NK-92 treated with Interleukin-12 subunit alpha and Interleukin-12 subunit beta, amount 100 ng/mL, for 24 hours (cell line): ENCODE measurements around the gene GTF3A.

Source experiments
- DNase-seq: peaks from one replicate; lab custom pipeline; 2025; lab: John Stamatoyannopoulos, UW

GTF3A gene

DNA sequence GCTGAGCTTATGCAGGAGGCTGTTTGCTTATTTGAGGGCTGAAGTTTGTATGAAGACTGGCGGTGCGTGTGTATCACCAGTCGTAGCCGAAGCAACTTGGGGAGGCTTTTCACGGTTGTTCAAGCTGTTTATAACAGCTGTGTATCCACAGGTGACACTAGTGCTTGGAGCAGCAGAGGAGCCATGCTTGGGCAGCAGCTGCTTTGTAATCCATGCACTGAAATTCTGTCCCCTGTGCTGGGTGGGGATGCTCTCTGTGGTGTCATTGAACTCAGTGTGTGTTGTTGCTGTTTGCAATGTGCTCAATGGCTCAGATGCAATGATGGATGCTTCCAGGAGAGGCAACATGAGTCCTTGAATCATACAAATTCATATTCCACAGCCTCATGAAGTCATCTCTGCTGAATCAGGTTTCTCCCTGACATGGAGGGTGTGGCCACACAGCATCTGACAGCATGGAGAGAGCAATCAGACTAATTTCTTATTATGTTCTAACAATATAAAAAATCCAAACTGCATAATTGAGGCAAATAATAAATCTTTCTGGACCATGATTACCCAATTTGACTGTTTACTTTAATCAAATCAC is 18.8 kb upstream of the GTF3A start:
- no peak for DNase-seq

DNA sequence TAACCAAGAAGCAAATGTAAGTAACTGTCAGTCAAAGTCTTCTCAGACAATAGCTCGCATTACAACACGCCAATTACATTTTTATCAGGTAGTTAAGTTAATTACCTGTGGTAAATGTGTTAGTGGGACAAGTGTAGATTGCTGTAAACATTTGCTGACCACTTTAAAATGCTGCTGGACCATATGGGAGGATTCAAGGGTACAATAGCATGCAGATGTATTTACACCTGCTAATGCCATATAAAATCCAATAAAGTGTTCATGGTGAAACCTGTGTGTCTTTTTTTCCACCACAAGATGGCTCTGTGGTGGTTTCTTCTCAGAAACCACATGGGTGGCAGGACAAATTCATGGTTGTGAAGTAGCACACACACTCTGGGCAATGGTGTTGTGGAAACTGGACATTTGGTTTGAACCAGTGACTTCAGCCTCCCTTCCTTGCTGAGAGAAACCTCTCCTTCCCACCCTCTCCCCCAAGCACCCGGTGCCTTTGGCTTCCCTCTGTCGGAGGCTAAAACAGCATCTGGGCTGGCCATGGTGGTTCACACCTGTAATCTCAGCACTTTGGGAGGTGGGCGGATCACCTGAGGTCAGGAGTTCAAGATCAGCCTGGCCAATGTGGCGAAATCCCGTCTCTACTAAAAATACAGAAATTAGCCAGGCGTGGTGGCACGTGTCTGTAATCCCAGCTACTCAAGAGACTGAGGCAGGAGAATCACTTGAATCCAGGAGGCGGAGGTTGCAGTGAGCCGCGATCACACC is 18.1 kb upstream of the GTF3A start:
- peak; percentile 10 for DNase-seq

DNA sequence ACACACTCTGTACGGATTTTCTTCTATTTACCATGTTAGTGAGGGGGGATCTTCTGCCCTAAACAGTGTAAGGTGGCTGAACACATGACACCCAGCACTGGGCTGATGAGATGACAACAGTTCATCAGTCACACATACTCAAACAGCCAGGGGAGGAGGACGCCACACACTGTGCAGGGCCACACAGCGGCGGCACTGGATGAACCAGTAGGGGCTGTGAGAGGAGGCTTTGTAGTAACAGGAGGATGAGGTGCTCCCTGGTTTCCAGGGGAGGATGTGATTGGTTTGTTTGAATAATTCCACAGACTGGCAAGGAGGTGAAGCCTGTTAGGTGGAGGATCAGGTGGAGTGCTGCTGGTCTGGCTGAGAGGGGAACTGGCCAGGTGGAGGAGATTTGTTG is 16.3 kb upstream of the GTF3A start:
- DNase-seq = no peak

DNA sequence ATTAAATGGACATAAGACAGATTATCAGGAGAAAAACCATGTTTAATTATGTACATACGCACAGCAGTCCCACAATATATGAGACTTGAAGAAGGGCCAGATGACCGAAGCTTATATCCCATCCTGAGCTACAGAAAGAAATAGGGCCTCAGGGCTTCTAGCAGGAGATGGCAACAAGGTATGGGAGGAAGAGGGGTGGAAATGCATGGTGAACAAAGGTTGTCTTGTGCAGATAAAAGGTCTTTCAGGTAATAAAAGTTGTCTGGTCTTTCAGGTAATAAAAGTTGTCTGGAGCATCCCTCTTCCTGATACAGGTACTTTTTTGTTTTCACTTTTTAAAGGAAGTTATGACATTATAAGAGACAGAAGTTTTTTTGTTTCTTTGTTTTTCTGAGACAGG is 15.4 kb upstream of the GTF3A start:
- no peak for DNase-seq

DNA sequence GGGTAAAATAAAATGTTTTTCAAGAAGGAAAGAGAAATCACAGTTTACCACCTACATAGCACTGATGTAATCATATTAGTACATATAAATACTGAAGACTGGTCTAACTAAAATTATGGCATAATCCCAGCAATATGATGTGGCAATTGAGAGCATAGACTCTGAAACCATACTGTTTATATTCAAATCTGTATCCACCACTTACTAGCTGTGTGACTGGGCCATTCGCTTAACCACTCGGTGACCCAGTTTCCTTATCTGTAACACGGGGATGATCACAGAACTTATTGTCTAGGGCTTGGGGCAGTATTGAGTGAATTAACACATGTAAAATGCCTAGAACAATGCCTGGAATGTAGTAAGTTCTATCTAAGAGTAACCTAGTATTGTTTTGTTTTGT is 13.1 kb upstream of the GTF3A start:
- no peak for DNase-seq

DNA sequence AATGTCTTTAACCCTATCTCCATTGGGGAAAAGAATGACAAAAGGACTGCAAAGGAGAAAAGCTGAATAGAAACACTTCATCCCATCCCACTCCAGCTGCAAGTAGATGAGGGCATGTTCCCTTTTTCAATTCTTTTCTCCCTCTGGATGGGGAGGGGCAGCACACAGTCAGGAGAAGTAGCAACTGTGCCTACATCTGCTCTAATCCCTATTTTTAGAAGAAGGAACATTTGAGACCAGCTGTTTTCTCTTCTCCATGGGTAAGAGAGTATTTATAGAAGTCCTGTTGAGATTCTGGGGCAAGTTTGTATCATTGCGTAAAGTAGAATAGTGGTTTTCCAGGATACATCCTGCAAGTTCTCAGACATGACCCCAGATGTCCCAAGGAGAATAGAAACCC is 9.3 kb upstream of the GTF3A start:
- no peak for DNase-seq

DNA sequence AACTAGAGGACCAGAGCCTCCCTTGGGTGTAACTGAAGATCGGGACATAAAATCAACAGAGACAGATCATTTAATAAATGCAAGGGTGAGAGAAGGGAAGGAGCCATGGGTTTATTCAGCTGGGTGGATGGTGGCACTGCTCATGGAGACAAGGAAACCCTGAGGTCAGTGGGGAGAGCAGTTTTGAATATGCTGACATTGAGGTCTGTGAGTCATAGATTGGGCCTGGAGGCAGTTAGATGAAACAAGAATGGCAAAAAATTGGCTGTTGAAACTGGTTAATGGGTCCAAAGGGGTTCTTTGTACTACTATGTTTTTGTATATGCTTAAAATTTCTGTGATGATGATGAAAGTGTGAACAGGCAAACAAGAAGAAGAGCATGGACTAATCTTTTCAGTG is 5.1 kb upstream of the GTF3A start:
- no peak for DNase-seq

DNA sequence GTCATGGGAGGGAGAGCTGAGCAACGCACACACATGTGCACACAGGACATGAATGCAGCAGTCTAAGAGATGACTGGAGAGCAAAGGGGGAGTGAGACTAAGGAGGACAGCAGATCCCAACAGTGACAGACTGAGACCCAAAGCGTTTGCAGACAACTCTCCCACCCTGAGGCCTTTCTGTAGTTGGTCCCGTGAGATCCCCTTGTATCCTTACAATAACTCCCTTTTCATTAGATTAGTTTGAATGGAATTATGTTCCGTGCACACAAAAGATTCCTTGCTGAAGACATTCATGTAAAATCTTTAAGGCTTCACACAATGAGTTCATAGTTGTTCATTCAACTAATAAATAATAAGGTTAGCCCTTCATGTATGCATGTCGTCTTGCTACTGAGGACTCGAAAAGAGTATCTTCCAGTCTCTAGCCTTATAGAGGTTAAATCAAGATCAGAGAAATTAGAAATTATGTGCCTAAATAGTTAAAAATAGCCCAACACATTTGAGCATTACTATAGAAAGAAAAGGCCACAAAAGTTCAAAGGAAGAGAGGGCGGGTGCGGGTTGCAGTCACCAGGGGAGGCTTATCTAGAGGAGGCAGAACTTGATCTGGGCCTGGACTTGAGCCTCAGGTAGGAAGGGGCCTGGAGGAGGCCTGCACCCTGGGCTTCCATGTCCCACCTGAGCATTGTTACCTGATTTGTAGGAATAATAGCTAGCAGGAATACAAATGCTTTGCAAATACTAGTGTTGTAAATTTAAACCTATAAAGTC is 3.1 kb upstream of the GTF3A start:
- DNase-seq = no peak

DNA sequence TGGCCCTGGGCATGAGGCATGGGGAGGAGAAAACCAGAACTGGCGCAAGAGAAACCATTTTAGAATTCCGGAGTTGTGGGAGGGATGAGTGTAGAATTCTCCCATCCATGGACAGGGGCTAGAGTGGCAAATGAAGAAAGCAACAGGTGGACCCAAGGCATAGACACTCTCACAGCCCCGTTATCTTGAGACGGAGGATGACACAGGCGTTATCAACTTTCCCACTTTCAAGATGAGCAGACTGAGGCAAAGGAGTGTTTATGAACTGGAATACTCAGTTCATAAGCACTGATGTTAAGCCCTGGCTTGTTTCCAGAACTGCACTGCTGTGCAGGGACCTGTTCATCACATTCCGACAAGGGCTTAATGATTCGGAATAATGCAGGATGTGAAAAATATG is 1.1 kb upstream of the GTF3A start:
- DNase-seq = no peak

DNA sequence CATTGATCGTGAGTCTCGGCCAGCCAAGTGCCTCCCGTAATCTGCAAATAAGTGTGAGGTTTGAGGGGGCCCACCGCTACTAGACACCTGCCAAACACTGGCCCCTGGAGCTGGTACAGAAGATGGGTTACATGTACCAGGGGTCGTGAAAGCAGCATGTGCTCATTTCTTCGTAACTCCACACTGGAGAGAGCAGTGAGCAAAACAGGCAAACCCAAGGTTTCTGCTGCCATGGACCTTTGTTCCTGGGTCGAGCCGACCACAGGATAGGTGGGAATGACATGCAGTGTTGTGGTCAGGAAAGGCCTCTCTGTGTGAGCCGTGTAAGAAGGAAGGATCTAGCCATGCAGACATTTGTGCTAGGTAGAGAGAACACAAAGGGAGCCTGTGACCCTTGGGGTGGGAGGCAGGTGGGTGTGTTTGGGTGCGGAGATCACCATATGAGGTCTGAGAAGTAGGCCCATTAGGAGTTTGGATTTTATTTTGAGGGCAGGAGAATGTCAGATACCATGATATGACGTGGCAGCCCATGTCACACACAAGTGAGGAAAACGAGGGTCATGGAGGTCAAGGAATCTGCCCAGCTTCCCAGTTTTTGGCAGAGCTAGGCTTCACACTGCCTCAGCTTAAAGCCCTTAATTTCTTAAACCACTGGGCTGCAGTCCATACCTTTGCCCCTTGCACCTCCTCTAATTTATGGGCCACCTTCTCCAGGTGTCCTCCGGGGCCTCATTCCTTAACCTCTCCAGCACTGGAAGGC is 919 bp downstream of the GTF3A start:
- DNase-seq = peak; percentile 50

DNA sequence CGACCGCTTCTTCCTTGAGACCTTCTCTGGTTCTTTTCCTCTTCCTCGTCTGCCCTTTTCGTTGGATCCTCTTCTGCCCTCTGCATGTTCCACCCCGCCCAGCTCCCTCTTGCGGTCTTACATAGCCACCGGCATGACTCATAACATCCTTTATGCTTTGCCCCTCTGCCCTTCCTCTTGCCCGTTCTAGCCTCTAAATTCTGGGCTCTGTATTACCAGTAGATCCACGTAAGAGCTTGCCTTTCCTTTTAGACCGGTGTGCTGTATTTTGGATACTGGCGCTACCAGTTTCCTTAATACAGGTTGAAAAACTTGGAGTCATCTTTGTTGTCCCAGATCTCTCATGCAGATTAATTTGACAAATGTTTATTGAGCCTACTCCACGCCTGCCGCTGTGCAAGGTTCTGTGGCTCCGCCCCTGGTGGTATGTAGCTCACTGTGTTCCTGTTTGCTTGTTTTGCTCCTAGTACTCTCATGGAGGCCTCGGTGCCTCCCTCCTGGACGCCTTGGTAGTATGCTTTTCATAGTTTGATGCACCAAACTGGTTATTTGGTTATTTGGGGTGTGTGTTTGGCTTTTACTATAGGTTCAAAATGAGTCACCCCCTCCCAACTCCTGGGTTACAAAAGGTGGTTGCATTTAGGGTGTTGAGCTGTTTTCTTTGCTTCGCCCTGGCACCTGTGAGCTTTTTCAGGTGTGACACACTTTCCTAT is 1.7 kb downstream of the GTF3A start:
- DNase-seq = peak; percentile 75

DNA sequence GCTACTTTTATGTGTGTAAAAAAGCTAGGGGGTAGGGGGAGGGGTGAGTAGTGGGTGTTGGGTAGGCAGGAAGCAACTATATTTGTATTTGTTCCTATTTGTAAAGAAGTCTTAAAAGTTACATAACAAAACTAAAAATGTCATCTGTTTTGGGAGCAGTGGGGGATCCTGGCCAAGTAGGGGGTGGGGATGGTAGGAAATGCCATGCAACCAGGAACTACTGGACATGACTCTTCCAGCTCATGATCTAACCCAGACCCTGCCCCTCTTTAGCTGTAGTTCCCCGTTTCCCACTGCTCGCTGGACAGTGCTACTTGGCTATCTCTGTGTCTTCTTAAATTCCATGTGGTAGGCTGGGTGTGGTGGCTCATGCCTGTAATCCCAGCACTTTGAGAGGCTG is 3.2 kb downstream of the GTF3A start:
- no peak for DNase-seq

DNA sequence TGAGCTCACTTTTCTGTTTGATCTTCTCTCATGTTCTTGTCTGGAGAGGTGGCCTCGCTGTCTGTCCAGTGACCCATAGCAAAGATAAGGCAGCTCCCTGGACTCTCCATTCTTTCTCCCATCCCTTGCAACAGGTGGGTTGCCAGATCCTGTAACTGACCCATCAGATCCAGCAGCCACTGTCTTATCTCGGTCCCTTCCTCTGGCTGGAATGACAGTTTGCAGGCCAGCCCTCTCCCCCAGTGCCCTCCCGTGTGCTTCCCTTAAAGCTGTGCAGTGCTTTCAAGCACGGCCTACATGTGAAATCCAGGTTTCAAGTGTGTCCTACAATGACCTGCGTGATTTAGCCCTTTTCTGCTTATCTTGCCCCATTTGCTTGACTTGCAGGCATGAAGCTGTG is 3.7 kb downstream of the GTF3A start:
- DNase-seq = no peak

DNA sequence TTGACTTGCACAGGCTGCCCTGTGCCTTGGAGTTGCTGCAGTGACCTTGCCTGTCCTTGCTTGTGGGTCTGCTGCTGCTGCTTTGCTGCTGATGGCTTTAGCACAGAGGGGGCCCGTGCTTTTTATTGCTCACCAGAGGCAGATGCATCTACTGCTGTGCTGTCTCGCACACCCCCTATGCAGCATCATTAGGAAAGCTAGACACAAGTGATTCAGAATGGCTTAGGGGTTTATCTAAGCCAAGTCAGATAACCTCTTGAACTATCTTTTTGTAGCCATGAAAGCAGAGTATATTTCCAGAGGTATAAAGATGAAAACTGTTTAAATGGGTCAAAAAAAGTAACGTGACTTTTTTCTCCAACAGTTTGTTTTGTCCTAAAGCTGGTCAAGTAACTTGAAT is 7.8 kb downstream of the GTF3A start:
- no peak for DNase-seq

DNA sequence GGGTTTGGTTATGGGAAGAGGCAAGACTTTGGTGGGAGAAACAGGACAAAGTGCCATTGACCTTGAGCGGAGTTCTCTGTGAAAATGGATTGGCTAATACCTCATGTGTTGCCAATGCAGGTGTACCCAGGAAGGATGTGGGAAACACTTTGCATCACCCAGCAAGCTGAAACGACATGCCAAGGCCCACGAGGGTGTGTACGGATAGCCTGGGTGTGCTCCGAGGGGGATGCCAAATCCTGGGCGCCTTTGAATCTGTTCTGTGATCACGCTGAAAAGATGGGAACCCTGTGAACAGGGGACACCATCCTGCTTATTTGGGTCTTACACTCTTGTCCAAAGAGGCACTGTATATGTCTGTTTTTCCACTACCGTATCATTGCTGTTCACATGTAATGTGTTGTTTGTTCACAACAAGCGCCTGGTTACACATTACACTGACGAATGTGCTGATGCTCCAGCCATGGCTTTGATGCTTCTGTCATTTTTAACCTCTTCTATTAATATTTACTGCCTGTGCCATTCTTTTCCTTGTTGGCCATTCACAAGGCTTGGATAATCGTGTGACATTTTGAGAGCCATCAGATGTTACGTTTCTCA is 8.3 kb downstream of the GTF3A start:
- DNase-seq = no peak

DNA sequence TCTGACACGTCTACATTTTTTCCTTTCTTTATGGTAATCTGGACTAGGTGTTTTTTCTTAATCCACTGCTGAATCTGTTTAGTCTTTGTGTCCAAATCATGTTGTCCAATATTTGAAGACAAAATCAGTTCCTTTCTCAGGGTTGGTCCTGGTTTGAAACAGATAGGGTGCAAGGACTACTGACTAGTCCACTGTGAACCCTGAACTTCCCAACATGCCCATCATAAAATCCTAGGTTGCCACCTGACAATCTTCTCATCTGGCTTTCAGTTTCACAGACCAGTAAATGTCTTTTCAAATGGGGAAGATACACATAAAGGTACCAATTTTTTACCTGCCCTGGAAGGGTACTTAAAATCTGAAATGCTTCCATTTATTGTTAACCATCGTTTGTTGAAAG is 12.7 kb downstream of the GTF3A start:
- DNase-seq = no peak

DNA sequence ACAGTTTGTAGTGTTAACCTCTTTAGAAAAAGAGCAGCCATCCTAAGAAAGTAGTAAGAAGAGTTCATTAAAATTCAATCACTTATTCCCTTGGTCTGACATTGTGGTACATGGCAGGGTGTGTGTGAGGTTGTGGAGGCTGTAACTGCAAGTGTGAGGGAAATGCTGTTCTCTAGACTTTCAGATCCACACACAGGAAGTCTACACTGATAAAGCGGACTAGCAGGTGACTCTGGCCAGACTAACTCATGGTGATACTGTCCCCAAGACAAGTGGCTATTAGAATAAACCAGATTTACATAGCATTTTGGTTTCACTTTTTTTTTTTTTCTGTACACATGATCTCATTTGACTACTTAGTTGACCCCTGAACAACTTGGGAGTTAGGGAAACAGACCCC is 16.0 kb downstream of the GTF3A start:
- no peak for DNase-seq

DNA sequence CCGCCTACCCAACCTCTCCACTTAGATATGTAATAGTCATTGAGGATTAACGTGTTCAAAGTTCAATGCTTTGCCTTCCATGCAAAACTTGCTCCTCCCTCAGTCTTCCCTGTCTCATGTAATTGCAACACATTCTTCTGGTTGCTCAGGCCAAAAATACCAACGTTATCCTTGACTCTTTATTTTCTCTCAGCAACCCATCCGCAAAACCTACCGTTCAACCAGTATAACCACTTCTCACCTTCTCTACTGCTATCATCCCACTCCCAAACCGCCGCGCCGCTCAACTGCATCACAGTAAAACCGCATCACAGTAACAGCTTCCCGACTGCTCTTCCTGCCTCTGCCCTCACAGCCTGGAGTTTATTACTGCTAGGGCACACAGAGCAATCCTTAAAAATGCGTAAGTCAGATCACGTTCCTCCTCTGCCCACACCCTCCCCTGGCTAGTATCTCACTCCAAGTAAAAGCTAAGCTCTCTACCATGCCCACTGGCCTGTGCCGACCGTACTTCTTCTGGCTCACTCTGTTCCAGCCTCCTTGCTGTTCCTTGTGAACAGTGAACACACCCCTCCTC is 17.7 kb downstream of the GTF3A start:
- no peak for DNase-seq

DNA sequence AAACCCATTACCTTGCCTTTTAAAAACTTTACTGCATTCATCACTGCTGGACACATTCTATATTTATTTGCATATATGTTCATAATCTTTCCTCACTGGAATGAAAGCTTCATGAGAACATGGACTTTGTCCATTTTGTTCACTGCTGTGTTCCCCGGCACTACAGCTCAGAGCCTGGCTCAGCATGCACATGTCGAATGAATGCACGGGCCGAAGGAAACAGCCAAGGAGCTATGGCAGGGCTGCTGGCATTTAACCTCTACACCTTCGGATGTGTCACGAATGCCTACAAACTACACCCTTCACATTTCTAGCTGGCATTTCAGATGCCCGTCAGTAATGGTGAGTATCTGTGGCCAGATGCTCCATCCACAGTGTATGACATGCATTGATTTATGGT is 18.4 kb downstream of the GTF3A start:
- no peak for DNase-seq

DNA sequence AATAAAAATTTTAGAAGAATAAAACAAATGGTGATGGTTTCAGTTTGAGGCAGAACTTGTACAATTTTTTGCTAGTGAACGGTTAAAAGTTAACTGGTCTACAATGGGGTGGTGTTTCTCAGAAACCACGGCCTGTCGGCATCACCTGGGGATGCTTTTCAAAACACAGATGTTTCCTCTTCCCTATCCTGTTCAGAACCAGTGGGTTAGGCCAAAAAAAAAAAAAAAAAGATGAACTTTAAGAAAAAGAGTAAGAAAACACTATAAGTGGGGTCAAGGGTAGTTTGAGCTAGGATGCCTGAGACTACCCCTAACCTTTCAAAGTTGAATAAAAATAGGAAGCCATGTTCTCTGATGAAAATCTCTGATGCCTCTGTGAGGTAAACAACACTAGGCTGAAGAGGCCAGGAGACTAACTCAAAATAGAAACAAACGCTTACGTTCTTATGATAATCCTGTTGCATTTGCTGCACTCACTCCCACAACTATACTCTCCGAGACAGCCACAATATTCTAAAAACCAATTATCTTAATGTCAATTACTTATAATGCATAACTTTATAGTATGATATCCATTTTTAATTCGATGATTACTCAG is 22.7 kb downstream of the GTF3A start:
- DNase-seq = no peak

DNA sequence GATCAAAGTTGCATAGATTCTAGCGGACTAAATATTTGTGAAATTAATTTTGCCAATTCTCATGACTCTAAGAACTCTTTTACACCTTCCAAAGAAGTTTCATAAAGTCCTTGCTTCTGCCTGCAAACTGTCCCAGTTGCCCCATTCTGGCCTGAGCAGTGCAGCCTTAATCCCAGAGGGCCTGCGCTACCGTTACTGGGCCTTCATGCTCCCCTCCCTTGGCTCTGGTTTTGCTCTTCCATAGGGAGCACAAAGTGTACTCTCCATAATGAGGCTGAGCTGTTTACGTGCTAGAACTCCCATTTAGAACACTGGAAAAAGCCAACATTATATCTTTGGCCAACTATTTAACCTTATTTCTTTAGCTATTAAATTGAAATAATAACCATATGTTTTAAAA is 23.9 kb downstream of the GTF3A start:
- no peak for DNase-seq
